ENCODE results near the gene RAB27A.

RAB27A gene

DNA sequence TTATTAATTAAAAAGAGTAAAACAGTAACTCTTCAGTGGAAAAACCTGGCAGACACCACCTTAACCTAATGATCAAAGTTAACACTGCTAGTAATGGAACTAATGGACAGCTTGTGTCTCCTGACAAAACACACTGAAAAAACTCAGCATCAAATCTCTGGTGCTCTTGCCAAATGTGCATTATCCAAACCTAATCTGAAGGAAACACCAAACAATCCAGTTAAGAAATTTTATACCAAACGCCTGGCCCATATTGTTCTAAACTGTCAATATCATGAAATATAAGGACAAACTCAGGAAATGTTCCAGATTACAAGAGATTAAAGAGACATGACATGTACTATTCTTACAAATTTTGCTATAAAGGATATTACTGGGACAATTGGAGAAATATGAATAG, 103.3 kb downstream of the RAB27A start:
- no peak for DNase-seq (ENCODE audit: low read depth)
- H3K4me3 ChIP-seq (ENCODE audit: low read depth, low read length), result no peak overlapping the region

GRCh38 chr15:55183679-55184078, 105.9 kb downstream of the RAB27A start:
- DNase-seq (ENCODE audit: low read depth), result no peak
- no peak overlapping the region for H3K4me3 ChIP-seq (ENCODE audit: low read depth, low read length)

GRCh38 chr15:55179141-55179540, 110.5 kb downstream of the RAB27A start:
- DNase-seq (ENCODE audit: low read depth), result no peak
- no peak overlapping the region for H3K4me3 ChIP-seq (ENCODE audit: low read depth, low read length)

DNA sequence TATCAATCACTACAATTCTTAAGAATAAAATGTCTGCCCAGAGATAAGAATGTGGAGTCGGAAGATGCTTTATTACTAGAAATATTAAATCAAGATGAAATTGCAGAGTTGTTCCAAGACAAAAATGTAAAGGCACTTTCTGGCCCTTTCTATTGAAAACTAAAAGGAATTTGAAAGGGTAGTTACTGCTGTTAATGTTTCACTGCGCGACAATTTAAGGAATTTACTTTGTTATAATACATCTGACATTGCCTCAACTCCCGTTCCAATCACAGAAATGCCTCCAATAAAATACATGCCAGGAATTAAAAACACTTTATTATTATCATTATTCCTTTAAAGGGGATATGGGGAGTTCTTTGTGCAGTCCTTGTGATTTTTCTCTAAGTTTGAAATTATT, 119.3 kb downstream of the RAB27A start:
- H3K4me3 ChIP-seq (ENCODE audit: low read depth, low read length), result no peak overlapping the region
- DNase-seq (ENCODE audit: low read depth), result no peak

GRCh38 chr15:55168350-55168974, 121.2 kb downstream of the RAB27A start:
- H3K4me3 ChIP-seq (ENCODE audit: low read depth, low read length), result no peak overlapping the region
- peak; percentile 15 for DNase-seq (ENCODE audit: low read depth)

DNA sequence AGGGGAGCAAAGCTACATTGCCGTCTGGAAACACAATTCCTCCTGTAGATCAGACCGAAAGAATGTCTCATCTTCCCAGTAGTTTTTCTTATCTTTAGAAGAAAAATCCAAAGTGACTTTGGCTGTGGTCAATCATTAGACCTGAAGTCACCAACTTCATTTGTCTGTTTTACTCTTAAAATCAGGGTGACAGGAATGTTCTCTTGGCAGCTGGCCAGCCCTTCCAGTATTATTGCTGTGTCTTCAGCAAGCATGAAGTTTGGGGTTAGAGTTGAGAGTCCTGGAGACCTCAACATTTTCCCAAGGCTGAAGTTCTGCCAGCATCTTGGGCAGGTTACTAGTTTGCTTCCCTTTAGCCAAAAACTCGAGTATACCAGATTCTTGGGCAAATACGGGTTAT, 125.3 kb downstream of the RAB27A start:
- DNase-seq (ENCODE audit: low read depth), result no peak
- H3K4me3 ChIP-seq (ENCODE audit: low read depth, low read length), result no peak overlapping the region

All from skeletal muscle cell (primary cell).